Measurements from ENCODE around the gene NLRP9. TPM values are rescaled to one million over a fixed set of nuclear protein-coding genes. Genes with fewer than 3 reads are reported as not detected.

Gene NLRP9
- total and polyA plus RNA-seq, 2 donors (not counting 1 experiment from before 2014, with no cell fraction given), result not detected

DNA sequence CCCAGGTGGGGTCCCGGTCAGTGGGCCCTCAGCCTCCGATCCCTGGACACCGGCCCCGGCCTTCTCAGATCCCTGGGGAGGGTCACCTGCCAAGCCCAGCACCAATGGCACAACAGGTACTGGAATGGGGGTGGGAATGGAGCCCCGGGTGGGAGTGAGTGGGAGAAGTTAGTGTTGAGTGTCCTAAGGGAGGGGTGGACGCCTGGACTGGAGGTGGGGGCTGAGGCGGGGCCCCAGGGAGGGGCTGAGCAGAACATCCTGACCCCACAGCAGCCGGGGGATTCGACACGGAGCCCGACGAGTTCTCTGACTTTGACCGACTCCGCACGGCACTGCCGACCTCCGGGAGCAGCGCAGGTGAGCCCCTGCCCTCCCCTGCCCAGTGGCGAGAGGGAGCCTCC is 45.5 kb downstream of the NLRP9 start:
- DNase-seq (ENCODE audit: low read depth in 2 of 2), result no peak
- H3K36me3 ChIP-seq (ENCODE audit: control insufficient read depth, insufficient read depth, low read length), result peaks cover 28% of the 10 kb centered on the region

DNA sequence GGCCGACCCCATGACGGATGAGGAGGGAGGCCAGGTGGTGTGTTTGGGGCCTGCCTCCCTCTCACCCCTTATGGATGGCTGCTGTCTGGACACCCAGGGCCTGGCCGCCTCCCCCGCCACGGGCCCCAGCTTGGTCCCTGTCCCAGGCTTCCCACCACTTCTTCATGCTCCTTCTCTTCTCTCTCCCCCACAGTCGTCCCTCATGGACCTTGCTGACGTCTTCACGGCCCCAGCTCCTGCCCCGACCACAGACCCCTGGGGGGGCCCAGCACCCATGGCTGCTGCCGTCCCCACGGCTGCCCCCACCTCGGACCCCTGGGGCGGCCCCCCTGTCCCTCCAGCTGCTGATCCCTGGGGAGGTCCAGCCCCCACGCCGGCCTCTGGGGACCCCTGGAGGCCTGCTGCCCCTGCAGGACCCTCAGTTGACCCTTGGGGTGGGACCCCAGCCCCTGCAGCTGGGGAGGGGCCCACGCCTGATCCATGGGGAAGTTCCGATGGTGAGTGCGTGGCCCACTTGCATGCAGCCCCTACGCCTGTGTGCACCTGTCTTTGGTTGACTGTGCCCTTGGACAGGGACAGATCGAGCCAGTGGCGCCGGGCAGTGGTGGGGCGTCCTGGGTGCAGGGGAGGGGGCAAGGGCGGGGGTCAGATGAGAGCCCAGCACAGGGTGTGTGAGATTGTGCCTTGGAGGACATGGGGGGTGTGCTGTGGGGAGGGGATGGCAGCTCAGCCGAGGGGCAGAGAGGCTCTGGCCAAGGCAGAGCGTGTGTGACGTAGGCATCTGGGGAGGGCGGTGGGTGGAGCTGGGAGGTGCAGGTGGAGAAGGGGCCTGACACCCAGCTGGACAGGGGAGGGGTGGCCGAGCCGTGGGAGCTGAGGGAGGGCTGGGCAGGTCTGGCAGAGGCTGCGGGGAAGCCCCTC is 46.4 kb downstream of the NLRP9 start:
- Histone ChIP-seq H3K27ac (ENCODE audit: insufficient read depth, low read length) (no peak overlapping the region), H4K20me1 (ENCODE audit: control insufficient read depth, extremely low read depth, insufficient read depth, low read length) (no peaks in the 10 kb centered on the region), H3K79me2 (ENCODE audit: control insufficient read depth, insufficient read depth, low read length) (peaks cover 2% of the 10 kb centered on the region), H3K9me3 (ENCODE audit: control insufficient read depth, insufficient read depth, low read depth, low read length) (no peaks in the 10 kb centered on the region), H2AFZ (ENCODE audit: low read length) (no peak overlapping the region), H3K36me3 (ENCODE audit: control insufficient read depth, insufficient read depth, low read length) (peaks cover 28% of the 10 kb centered on the region), H3K4me3 (replicated peaks in 1 of 4; ENCODE audit: control extremely low read depth in 1 of 4, insufficient read depth in 1 of 4, low read depth in 3 of 4, low read length in 4 of 4) (no peak overlapping the region), H3K4me1 (ENCODE audit: control insufficient read depth, extremely low read depth, insufficient read depth, low read length) (no peaks in the 10 kb centered on the region), H3K9ac (ENCODE audit: insufficient read depth, low read length) (no peak overlapping the region), H3K4me2 (ENCODE audit: extremely low read depth, insufficient read depth, low read length) (no peak overlapping the region), H3K27me3 (ENCODE audit: control insufficient read depth, insufficient read depth, low read length) (no peaks in the 10 kb centered on the region)
- no peak for TF ChIP-seq CTCF (conservative IDR thresholded peaks at IDR 0.05 in 1 of 2, IDR thresholded peaks at IDR 0.05 in 1 of 2; ENCODE audit: low read depth in 1 of 2, low read length in 2 of 2)
- no peak for TF ChIP-seq EZH2 (IDR thresholded peaks at IDR 0.05; ENCODE audit: low read length, missing control alignments)
- DNase-seq (ENCODE audit: low read depth in 2 of 2), result no peak

More for the DNA sequence above, 45.5 kb downstream of the NLRP9 start:
- H3K79me2 ChIP-seq (ENCODE audit: control insufficient read depth, insufficient read depth, low read length), result no peaks in the 10 kb centered on the region
- H3K27me3 ChIP-seq (ENCODE audit: control insufficient read depth, insufficient read depth, low read length), result no peaks in the 10 kb centered on the region
- no peak overlapping the region for H3K27ac ChIP-seq (ENCODE audit: insufficient read depth, low read length)
- no peak overlapping the region for H3K4me2 ChIP-seq (ENCODE audit: extremely low read depth, insufficient read depth, low read length)
- no peaks in the 10 kb centered on the region for H3K9me3 ChIP-seq (ENCODE audit: control insufficient read depth, insufficient read depth, low read depth, low read length)
- H3K4me3 ChIP-seq (replicated peaks in 1 of 4; ENCODE audit: control extremely low read depth in 1 of 4, insufficient read depth in 1 of 4, low read depth in 3 of 4, low read length in 4 of 4), result no peak overlapping the region
- H4K20me1 ChIP-seq (ENCODE audit: control insufficient read depth, extremely low read depth, insufficient read depth, low read length), result no peaks in the 10 kb centered on the region
- H3K4me1 ChIP-seq (ENCODE audit: control insufficient read depth, extremely low read depth, insufficient read depth, low read length), result no peaks in the 10 kb centered on the region
- no peak overlapping the region for H2AFZ ChIP-seq (ENCODE audit: low read length)
- no peak overlapping the region for H3K9ac ChIP-seq (ENCODE audit: insufficient read depth, low read length)
- no peak for TF ChIP-seq EZH2 (IDR thresholded peaks at IDR 0.05; ENCODE audit: low read length, missing control alignments)
- TF ChIP-seq CTCF (conservative IDR thresholded peaks at IDR 0.05 in 1 of 2, IDR thresholded peaks at IDR 0.05 in 1 of 2; ENCODE audit: low read depth in 1 of 2, low read length in 2 of 2), result no peak

DNA sequence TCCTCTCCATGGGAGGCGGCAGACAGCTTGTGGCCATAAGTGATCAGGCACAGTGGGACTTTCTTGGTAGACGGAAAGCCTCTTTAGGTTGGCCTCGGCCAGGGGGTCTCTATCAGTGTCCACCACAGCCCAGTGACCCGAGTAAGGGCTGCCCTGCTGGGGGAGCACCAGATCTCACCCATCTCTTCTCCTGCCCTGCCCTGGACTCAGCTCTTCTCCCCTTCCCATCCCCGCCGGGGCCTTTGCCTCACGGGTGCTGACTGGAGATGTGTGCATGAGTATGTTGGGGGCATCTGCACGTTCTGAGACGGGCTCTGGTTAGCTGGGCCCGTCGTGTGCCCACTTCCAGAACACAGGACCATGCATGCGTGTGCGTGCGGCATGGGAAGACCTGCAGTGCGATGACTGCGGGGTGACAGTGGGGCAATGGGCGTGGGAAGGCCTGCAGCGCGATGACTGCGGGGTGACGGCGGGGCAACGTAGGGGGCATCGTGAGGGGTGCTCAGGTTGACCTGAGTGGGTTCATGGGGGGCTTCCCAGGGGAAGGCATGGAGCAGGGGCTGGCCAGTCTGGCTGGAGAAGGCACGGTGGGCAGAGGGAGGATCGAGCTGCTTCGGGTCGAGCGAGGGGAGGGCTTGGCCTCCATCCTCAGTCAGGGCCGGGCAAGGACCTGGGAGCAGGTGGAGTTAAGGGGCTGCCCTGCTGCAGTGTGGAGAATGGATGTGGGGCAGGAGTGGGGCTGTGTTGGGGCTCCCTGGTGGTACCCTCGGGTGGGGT is 47.2 kb downstream of the NLRP9 start:
- Histone ChIP-seq H3K27ac (ENCODE audit: insufficient read depth, low read length) (no peak overlapping the region), H4K20me1 (ENCODE audit: control insufficient read depth, extremely low read depth, insufficient read depth, low read length) (no peaks in the 10 kb centered on the region), H2AFZ (ENCODE audit: low read length) (no peak overlapping the region), H3K36me3 (ENCODE audit: control insufficient read depth, insufficient read depth, low read length) (peaks cover 32% of the 10 kb centered on the region), H3K4me1 (ENCODE audit: control insufficient read depth, extremely low read depth, insufficient read depth, low read length) (no peaks in the 10 kb centered on the region), H3K79me2 (ENCODE audit: control insufficient read depth, insufficient read depth, low read length) (peaks cover 11% of the 10 kb centered on the region), H3K9me3 (ENCODE audit: control insufficient read depth, insufficient read depth, low read depth, low read length) (no peaks in the 10 kb centered on the region), H3K27me3 (ENCODE audit: control insufficient read depth, insufficient read depth, low read length) (no peaks in the 10 kb centered on the region), H3K4me2 (ENCODE audit: extremely low read depth, insufficient read depth, low read length) (no peak overlapping the region), H3K9ac (ENCODE audit: insufficient read depth, low read length) (no peak overlapping the region), H3K4me3 (replicated peaks in 1 of 4; ENCODE audit: control extremely low read depth in 1 of 4, insufficient read depth in 1 of 4, low read depth in 3 of 4, low read length in 4 of 4) (no peak overlapping the region)
- DNase-seq (ENCODE audit: low read depth in 2 of 2), result no peak
- TF ChIP-seq EZH2 (IDR thresholded peaks at IDR 0.05; ENCODE audit: low read length, missing control alignments) (no peak), CTCF (conservative IDR thresholded peaks at IDR 0.05 in 1 of 2, IDR thresholded peaks at IDR 0.05 in 1 of 2; ENCODE audit: low read depth in 1 of 2, low read length in 2 of 2) (no peak)

Data from fibroblast of lung (primary cell).